Karpas-422 (cell line): ENCODE data around the gene BRSK1. TPM values are rescaled to one million over a fixed set of nuclear protein-coding genes. Genes with fewer than 3 reads are reported as not detected.

Experiments
- DNase-seq: peaks from one replicate; pipeline ENCODE4 v3.0.0-alpha.2; 2015
- H2AFZ ChIP-seq: fragments of 200-600 bp; sonication (generic); 2 replicates; pipeline ENCODE4 v1.6.1; 2014; ENCODE audit warnings: antibody characterized with exemption, low read length, mixed read lengths
- H3K27ac ChIP-seq: fragments of 200-600 bp; sonication (generic); 2 replicates; pipeline ENCODE4 v1.5.1; 2014; ENCODE audit warnings: mild to moderate bottlenecking, low read length, moderate library complexity
- H3K27me3 ChIP-seq: fragments of 200-600 bp; sonication (generic); 2 replicates; pipeline ENCODE4 v1.6.1; 2014; ENCODE audit warnings: low read length, mixed read lengths
- H3K36me3 ChIP-seq: fragments of 200-600 bp; sonication (generic); 2 replicates; pipeline ENCODE4 v1.6.1; 2014; ENCODE audit warnings: low read length, mixed read lengths; ENCODE audit not compliant: insufficient read depth
- H3K4me1 ChIP-seq: fragments of 200-600 bp; sonication (generic); 2 replicates; pipeline ENCODE4 v1.6.1; 2014; ENCODE audit warnings: mild to moderate bottlenecking, low read length, mixed read lengths
- H3K4me2 ChIP-seq: fragments of 200-600 bp; sonication (generic); 2 replicates; pipeline ENCODE4 v1.6.1; 2014; ENCODE audit warnings: low read length, low read depth, mild to moderate bottlenecking; ENCODE audit not compliant: poor library complexity, severe bottlenecking
- H3K4me3 ChIP-seq: fragments of 200-600 bp; sonication (generic); 2 replicates; pipeline ENCODE4 v1.5.1; 2014; ENCODE audit warnings: mild to moderate bottlenecking, antibody characterized with exemption, low read length, mixed read lengths
- H3K79me2 ChIP-seq: fragments of 200-600 bp; sonication (generic); 2 replicates; pipeline ENCODE4 v1.6.1; 2014; ENCODE audit warnings: mild to moderate bottlenecking, low read length, mixed read lengths
- H3K9ac ChIP-seq: fragments of 200-600 bp; sonication (generic); 2 replicates; pipeline ENCODE4 v1.6.0; 2014; ENCODE audit warnings: low read length
- H3K9me2 ChIP-seq: fragments of 200-600 bp; sonication (generic), shearing (Covaris generic); replicated peaks from 2 replicates; pipeline ENCODE4 v1.6.0; 2014; ENCODE audit warnings: mild to moderate bottlenecking, low read length, moderate library complexity; ENCODE audit not compliant: insufficient read depth
- H3K9me3 ChIP-seq: fragments of 300-700, 200-600 bp; sonication (generic); 2 replicates; pipeline ENCODE4 v1.6.1; 2014; ENCODE audit warnings: low read length, mixed read lengths
- H4K20me1 ChIP-seq: fragments of 200-600 bp; sonication (generic); 2 replicates; pipeline ENCODE4 v1.6.1; 2014; ENCODE audit warnings: mild to moderate bottlenecking, antibody characterized with exemption, low read length, low read depth; ENCODE audit not compliant: insufficient read depth
- total RNA-seq: library from RNA; depleted of rRNA; stranded (reverse); fragments of >200 nt; shearing (Covaris generic); gene quantifications from 2 replicates; pipeline ENCODE4 v1.2.3, GENCODE V29; 2014; ENCODE audit warnings: low replicate concordance

Gene BRSK1
- total RNA-seq, 1 experiment from 2014 or later, result 15.5 TPM

- Histone ChIP-seq H3K4me2 (no peak overlapping the region), H4K20me1 (no peaks in the 10 kb centered on the region), H3K36me3 (peaks cover 25% of the 10 kb centered on the region), H3K27ac (peak overlapping the region; percentile 95; the same call in 1 of the 2 replicates), H3K9me2 (no peaks in the 10 kb centered on the region), H3K79me2 (peaks cover 30% of the 10 kb centered on the region), H3K4me3 (no peak overlapping the region), H3K9ac (no peak overlapping the region), H3K4me1 (peaks cover 47% of the 10 kb centered on the region), H3K27me3 (no peaks in the 10 kb centered on the region), H2AFZ (no peak overlapping the region), H3K9me3 (no peaks in the 10 kb centered on the region)
- no peak for DNase-seq
Measured at GRCh38 chr19:55273978-55274707, 9.7 kb upstream of the BRSK1 start.

- Histone ChIP-seq H3K36me3 (peaks cover 19% of the 10 kb centered on the region), H3K27ac (peak overlapping the region; percentile 95), H3K27me3 (no peaks in the 10 kb centered on the region), H3K4me3 (peak overlapping the region; percentile 61), H3K9me3 (no peaks in the 10 kb centered on the region), H3K4me1 (peaks cover 57% of the 10 kb centered on the region), H3K9ac (peak overlapping the region; percentile 80), H2AFZ (no peak overlapping the region), H3K79me2 (peaks cover 35% of the 10 kb centered on the region), H3K9me2 (no peaks in the 10 kb centered on the region), H4K20me1 (no peaks in the 10 kb centered on the region), H3K4me2 (peak overlapping the region; percentile 95)
- peak; percentile 95 for DNase-seq
Measured at GRCh38 chr19:55275851-55276719, 7.7 kb upstream of the BRSK1 start.

- peaks cover 63% of the 10 kb centered on the region for H3K4me1 ChIP-seq
- H3K9me2 ChIP-seq, result no peaks in the 10 kb centered on the region
- peak overlapping the region; percentile 95 for H3K27ac ChIP-seq
- peak; percentile 84 for DNase-seq
- H4K20me1 ChIP-seq, result no peaks in the 10 kb centered on the region
- peak overlapping the region; percentile 61 for H3K4me3 ChIP-seq
- H3K4me2 ChIP-seq, result peak overlapping the region; percentile 95
- H3K36me3 ChIP-seq, result peaks cover 18% of the 10 kb centered on the region; the same call in 1 of the 2 replicates
- H3K9ac ChIP-seq, result peak overlapping the region; percentile 80
- no peaks in the 10 kb centered on the region for H3K9me3 ChIP-seq
- H3K27me3 ChIP-seq, result no peaks in the 10 kb centered on the region
- no peak overlapping the region for H2AFZ ChIP-seq
- peaks cover 35% of the 10 kb centered on the region for H3K79me2 ChIP-seq
Measured at GRCh38 chr19:55276720-55277430, 6.9 kb upstream of the BRSK1 start.

GRCh38 chr19:55277494-55277893 lies 6.3 kb upstream of the BRSK1 start:
- no peaks in the 10 kb centered on the region for H3K9me2 ChIP-seq
- H3K79me2 ChIP-seq, result peaks cover 35% of the 10 kb centered on the region
- DNase-seq, result no peak
- no peaks in the 10 kb centered on the region for H3K9me3 ChIP-seq
- peaks cover 15% of the 10 kb centered on the region; the same call in 1 of the 2 replicates for H3K36me3 ChIP-seq
- peak overlapping the region; percentile 61 for H3K4me3 ChIP-seq
- peak overlapping the region; percentile 80 for H3K9ac ChIP-seq
- peak overlapping the region; percentile 95 for H3K27ac ChIP-seq
- no peak overlapping the region for H2AFZ ChIP-seq
- peaks cover 63% of the 10 kb centered on the region for H3K4me1 ChIP-seq
- H4K20me1 ChIP-seq, result no peaks in the 10 kb centered on the region
- H3K4me2 ChIP-seq, result peak overlapping the region; percentile 95
- no peaks in the 10 kb centered on the region for H3K27me3 ChIP-seq

- Histone ChIP-seq H3K79me2 (peaks cover 35% of the 10 kb centered on the region), H2AFZ (no peak overlapping the region), H3K4me3 (peak overlapping the region; percentile 72), H3K4me2 (peak overlapping the region; percentile 95), H3K27ac (peak overlapping the region; percentile 95), H3K9ac (peak overlapping the region; percentile 80), H3K27me3 (no peaks in the 10 kb centered on the region), H4K20me1 (no peaks in the 10 kb centered on the region), H3K9me2 (no peaks in the 10 kb centered on the region), H3K4me1 (peaks cover 66% of the 10 kb centered on the region), H3K9me3 (no peaks in the 10 kb centered on the region), H3K36me3 (peaks cover 13% of the 10 kb centered on the region; the same call in 1 of the 2 replicates)
- DNase-seq, result no peak
Measured at GRCh38 chr19:55278391-55279135, 5.2 kb upstream of the BRSK1 start.

DNA sequence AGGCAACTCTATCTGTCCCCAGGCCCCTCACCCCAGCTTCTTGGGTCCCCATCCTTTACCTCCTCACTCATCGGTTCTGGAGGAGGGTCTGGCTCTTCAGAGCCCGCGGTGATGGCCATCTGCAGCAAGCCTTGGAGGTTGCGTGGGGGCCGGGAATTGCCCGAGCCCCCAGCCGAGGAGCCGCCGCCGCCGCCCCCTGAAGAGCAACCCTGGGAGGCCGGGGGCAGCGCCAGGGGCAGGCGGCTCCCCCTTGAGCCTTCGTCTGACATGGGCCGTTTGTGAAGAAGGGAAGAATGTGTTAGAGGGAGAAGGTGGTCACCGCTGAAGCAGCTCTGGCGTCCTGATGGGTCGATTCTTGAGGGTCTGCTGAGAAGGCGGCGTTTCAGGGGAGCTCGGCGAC lies 4.5 kb upstream of the BRSK1 start:
- H3K27me3 ChIP-seq, result no peaks in the 10 kb centered on the region
- no peak overlapping the region for H2AFZ ChIP-seq
- peaks cover 8% of the 10 kb centered on the region; the same call in 1 of the 2 replicates for H3K36me3 ChIP-seq
- no peaks in the 10 kb centered on the region for H3K9me3 ChIP-seq
- peaks cover 34% of the 10 kb centered on the region for H3K79me2 ChIP-seq
- H3K4me3 ChIP-seq, result peak overlapping the region; percentile 72
- peak overlapping the region; percentile 95 for H3K4me2 ChIP-seq
- H4K20me1 ChIP-seq, result no peaks in the 10 kb centered on the region
- no peaks in the 10 kb centered on the region for H3K9me2 ChIP-seq
- peak overlapping the region; percentile 95 for H3K27ac ChIP-seq
- peaks cover 67% of the 10 kb centered on the region for H3K4me1 ChIP-seq
- DNase-seq, result no peak
- H3K9ac ChIP-seq, result peak overlapping the region; percentile 80

- Histone ChIP-seq H4K20me1 (no peaks in the 10 kb centered on the region), H3K27ac (peak within 1 kb of the TSS; percentile 95), H3K4me2 (peak within 1 kb of the TSS; percentile 95), H3K9ac (peak within 1 kb of the TSS; percentile 80), H3K4me3 (peak within 1 kb of the TSS; percentile 72), H3K36me3 (peaks cover 2% of the 10 kb centered on the region; the same call in 1 of the 2 replicates), H3K4me1 (peaks cover 61% of the 10 kb centered on the region), H2AFZ (peak within 1 kb of the TSS; percentile 76), H3K27me3 (no peaks in the 10 kb centered on the region), H3K79me2 (peaks cover 28% of the 10 kb centered on the region), H3K9me2 (no peaks in the 10 kb centered on the region), H3K9me3 (no peaks in the 10 kb centered on the region)
- DNase-seq, result peak; percentile 100
Measured at GRCh38 chr19:55279770-55280643, 3.8 kb upstream of the BRSK1 start, which contains the start of gene HSPBP1. Gene HSPBP1 (minus strand): TSS chr19:55280110. CDS start chr19:55279608, 502 bp downstream.
